Endodermal cell (in vitro differentiated cells): Measurements from ENCODE around the gene CMIP. TPM values are rescaled to one million over a fixed set of nuclear protein-coding genes. Genes with fewer than 3 reads are reported as not detected.
A peak's percentile ranks its signal among the peaks of the same experiment; 100 is the strongest.

Experiments
- DNase-seq: peaks from one replicate; pipeline ENCODE4 v3.0.0-alpha.2; 2017
- H3K27ac ChIP-seq: 2 replicates; pipeline ENCODE4 v1.5.1; 2013; ENCODE audit warnings: mild to moderate bottlenecking, low read depth, low read length, moderate library complexity
- H3K27me3 ChIP-seq: 2 replicates; pipeline ENCODE4 v1.6.1; 2013; ENCODE audit warnings: mild to moderate bottlenecking, low read length, moderate library complexity; ENCODE audit not compliant: insufficient read depth, control insufficient read depth, poor library complexity, severe bottlenecking
- H3K36me3 ChIP-seq: 2 replicates; pipeline ENCODE4 v1.7.0; 2013; ENCODE audit warnings: mild to moderate bottlenecking, low read length, moderate library complexity; ENCODE audit not compliant: control insufficient read depth, insufficient read depth
- H3K4me1 ChIP-seq: one replicate; pipeline ENCODE4 v1.7.0; 2013; ENCODE audit warnings: low read length; ENCODE audit not compliant: control insufficient read depth, insufficient read depth
- H3K4me3 ChIP-seq: 2 replicates; pipeline ENCODE4 v1.5.1; 2013; ENCODE audit warnings: mild to moderate bottlenecking, low read length, moderate library complexity
- H3K9ac ChIP-seq: 2 replicates; pipeline ENCODE4 v1.6.1; 2013; ENCODE audit warnings: mild to moderate bottlenecking, low read length, moderate library complexity; ENCODE audit not compliant: poor library complexity, severe bottlenecking; ENCODE audit errors: extremely low read depth
- H3K9me3 ChIP-seq: 2 replicates; pipeline ENCODE4 v1.6.1; 2013; ENCODE audit warnings: mild to moderate bottlenecking, low read length, moderate library complexity; ENCODE audit not compliant: control insufficient read depth
- H3K27ac Mint-ChIP-seq: 2 replicates; pipeline ENCODE4 v1.8.0; 2020; ENCODE audit warnings: mixed read lengths
- H3K27me3 Mint-ChIP-seq: 2 replicates; pipeline ENCODE4 v1.8.0; 2021; ENCODE audit warnings: mild to moderate bottlenecking, mixed read lengths; ENCODE audit not compliant: insufficient read depth
- H3K36me3 Mint-ChIP-seq: 2 replicates; pipeline ENCODE4 v1.8.0; 2020; ENCODE audit warnings: low read depth, mixed read lengths
- H3K4me1 Mint-ChIP-seq: 2 replicates; pipeline ENCODE4 v1.8.0; 2020; ENCODE audit warnings: mixed read lengths
- H3K4me3 Mint-ChIP-seq: 2 replicates; pipeline ENCODE4 v1.8.0; 2020; ENCODE audit warnings: mild to moderate bottlenecking, moderate library complexity, mixed read lengths
- H3K9me3 Mint-ChIP-seq: 2 replicates; pipeline ENCODE4 v1.8.0; 2020; ENCODE audit warnings: mild to moderate bottlenecking, mixed read lengths
- CTCF ChIP-seq: fragments of 200-600 bp; sonication (generic); conservative IDR thresholded peaks from 2 replicates; pipeline ENCODE4 v1.5.0; 2021; ENCODE audit warnings: antibody characterized with exemption, mild to moderate bottlenecking
- WGBS, 2 experiments: methylation state at CpG; one replicate each; pipeline versions ENCODE4 v1.1.5 to v1.1.7; 2013; ENCODE audit warnings: missing lambda C conversion rate in 2 of 2, mixed read lengths in 1 of 2; ENCODE audit not compliant: insufficient coverage in 1 of 2, insufficient read length in 1 of 2; 5-methylcytosine and 5-hydroxymethylcytosine counted together
- total RNA-seq, 2 donors: library from RNA; stranded (reverse); fragmentation: NEBNext Ultra II Directional in 1 of 2; extraction: Animal tissue kit (Norgen Biotek cat#: 25700) in 1 of 2; gene quantifications; 2 replicates in 1 of 2; 3 replicates in 1 of 2; pipeline ENCODE4 v1.2.1, GENCODE V29; 2021

Gene CMIP
- total RNA-seq, 2 donors from 2014 or later = 64.0 to 64.7 TPM

DNA sequence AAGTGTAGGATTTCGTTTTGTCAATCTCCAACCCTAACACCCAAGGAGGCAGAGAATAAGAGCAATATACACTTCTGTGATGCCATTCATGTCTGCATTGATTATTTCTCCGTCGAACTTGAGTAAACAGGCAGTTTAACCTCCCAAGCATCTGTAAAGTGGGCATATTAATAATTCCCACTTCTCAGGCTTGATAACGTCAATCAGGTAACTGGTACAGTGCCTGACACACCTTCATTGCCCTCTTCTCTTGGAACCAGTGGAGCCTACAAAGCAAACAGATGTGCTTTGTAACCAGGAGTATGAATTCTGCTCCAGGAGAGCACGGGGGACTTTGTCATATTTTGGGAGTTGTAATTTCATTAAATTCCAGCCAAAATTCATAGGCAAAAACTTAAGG is 302.0 kb downstream of the CMIP start:
- Mint-ChIP-seq H3K9me3 (no peaks in the 10 kb centered on the region), H3K4me1 (peaks cover 6% of the 10 kb centered on the region), H3K27ac (peak overlapping the region; percentile 69), H3K36me3 (no peaks in the 10 kb centered on the region), H3K27me3 (peaks cover 4% of the 10 kb centered on the region), H3K4me3 (peak overlapping the region; percentile 60)
- no peak for DNase-seq
- 65 to 87% methylated on average over 4 to 5 of the region's 5 CpGs for WGBS, 2 experiments
- Histone ChIP-seq H3K4me3 (peak overlapping the region; percentile 67), H3K27ac (no peak overlapping the region), H3K4me1 (no peaks in the 10 kb centered on the region), H3K27me3 (no peaks in the 10 kb centered on the region), H3K36me3 (no peaks in the 10 kb centered on the region), H3K9me3 (no peaks in the 10 kb centered on the region), H3K9ac (no peak overlapping the region)
- TF ChIP-seq CTCF = no peak

- Mint-ChIP-seq H3K36me3 (no peaks in the 10 kb centered on the region), H3K4me1 (peaks cover 6% of the 10 kb centered on the region), H3K27me3 (peaks cover 4% of the 10 kb centered on the region), H3K4me3 (no peak overlapping the region), H3K9me3 (no peaks in the 10 kb centered on the region), H3K27ac (no peak overlapping the region)
- H3K27ac ChIP-seq = no peak overlapping the region
- H3K4me3 ChIP-seq = no peak overlapping the region
- peak; percentile 52 for TF ChIP-seq CTCF
- no peaks in the 10 kb centered on the region for H3K36me3 ChIP-seq
- H3K4me1 ChIP-seq = no peaks in the 10 kb centered on the region
- H3K9me3 ChIP-seq = no peaks in the 10 kb centered on the region
- no peak overlapping the region for H3K9ac ChIP-seq
- H3K27me3 ChIP-seq = no peaks in the 10 kb centered on the region
- peak; percentile 73 for DNase-seq
- 68 to 70% methylated on average over 4 to 6 of the region's 7 CpGs for WGBS, 2 experiments
These were observed 304.0 kb downstream of the CMIP start for GRCh38 chr16:81748476-81749198.

DNA sequence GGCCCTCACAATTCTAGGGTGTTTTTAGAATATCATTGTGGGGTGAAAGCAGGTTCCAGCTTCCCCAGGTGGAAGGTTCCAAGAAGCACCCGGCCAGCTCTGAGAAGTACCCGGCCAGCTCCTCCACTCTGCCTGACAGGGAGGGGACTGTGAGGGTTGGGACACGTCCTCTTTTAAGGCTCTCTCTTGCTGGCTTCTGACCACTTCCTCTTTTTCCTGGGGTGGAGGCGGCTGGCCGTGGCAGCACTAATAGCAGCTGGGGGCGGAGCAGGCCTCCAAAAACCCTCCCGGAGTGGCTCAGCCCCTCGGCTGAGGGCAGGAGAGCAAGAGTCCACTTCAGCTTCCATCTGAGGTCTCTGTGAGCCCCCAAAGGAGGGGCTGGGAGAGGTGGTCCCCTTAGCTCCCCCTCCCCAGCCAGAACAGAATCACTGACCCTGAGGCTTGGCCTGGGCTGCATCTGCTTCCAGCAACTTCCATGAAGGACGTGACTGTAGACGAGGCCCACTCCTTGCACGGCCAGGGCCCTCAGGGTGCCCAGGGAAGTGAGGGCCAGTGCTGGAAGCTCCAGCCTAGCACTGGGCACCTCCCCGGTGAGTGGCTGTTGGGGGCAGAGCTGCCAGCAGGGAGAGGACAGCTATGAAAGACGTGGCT is 307.7 kb downstream of the CMIP start:
- Histone ChIP-seq H3K27ac (no peak overlapping the region), H3K4me1 (no peaks in the 10 kb centered on the region), H3K36me3 (no peaks in the 10 kb centered on the region), H3K27me3 (no peaks in the 10 kb centered on the region), H3K4me3 (no peak overlapping the region), H3K9me3 (no peaks in the 10 kb centered on the region), H3K9ac (no peak overlapping the region)
- TF ChIP-seq CTCF = no peak
- H3K36me3 Mint-ChIP-seq = no peaks in the 10 kb centered on the region
- H3K27me3 Mint-ChIP-seq = no peaks in the 10 kb centered on the region
- peaks cover 4% of the 10 kb centered on the region for H3K4me1 Mint-ChIP-seq
- no peaks in the 10 kb centered on the region for H3K9me3 Mint-ChIP-seq
- no peak overlapping the region for H3K27ac Mint-ChIP-seq
- H3K4me3 Mint-ChIP-seq = no peak overlapping the region
- peak; percentile 63 for DNase-seq
- 81 to 86% methylated on average over 2 to 13 of the region's 13 CpGs for WGBS, 2 experiments
